Esophagus squamous epithelium (tissue), 5 donors: ENCODE data around the gene RBPJL. TPM values are rescaled to one million over a fixed set of nuclear protein-coding genes. Genes with fewer than 3 reads are reported as not detected.

Experiments used
- DNase-seq: peaks from one replicate; lab custom pipeline; 2025; lab: John Stamatoyannopoulos, UW
- H3K27ac ChIP-seq, 4 donors: fragments of 200-600 bp; sonication (generic); one replicate each; pipeline ENCODE4 v1.5.1; 2016 to 2019; ENCODE audit warnings: mild to moderate bottlenecking in 1 of 4
- H3K27me3 ChIP-seq, 4 donors: fragments of 200-600 bp; sonication (generic); 1 replicate in 3 of 4; 2 replicates in 1 of 4; pipeline versions ENCODE4 v1.5.1 to v1.6.0; 2017 to 2021; ENCODE audit warnings: antibody characterized with exemption in 1 of 4
- H3K36me3 ChIP-seq, 3 donors: fragments of 200-600 bp; sonication (generic); one replicate each; pipeline ENCODE4 v1.5.1; 2016 to 2019
- H3K4me1 ChIP-seq, 3 donors: fragments of 200-600 bp; sonication (generic); one replicate each; pipeline ENCODE4 v1.5.1; 2017 to 2019
- H3K4me3 ChIP-seq, 4 donors: fragments of 200-600 bp; sonication (generic); 1 replicate in 3 of 4; 2 replicates in 1 of 4; pipeline ENCODE4 v1.5.1; 2016 to 2019; ENCODE audit warnings: mild to moderate bottlenecking in 2 of 4, moderate library complexity in 1 of 4
- H3K9me3 ChIP-seq, 3 donors: fragments of 200-600 bp; sonication (generic); one replicate each; pipeline ENCODE4 v1.5.1; 2016 to 2019
- CTCF ChIP-seq, 6 experiments: fragments of 450-650 bp in 4 of 6; fragments of 200-600 bp in 2 of 6; sonication (generic) in 2 of 6; IDR thresholded peaks; one replicate each; pipeline ENCODE4 v1.5.1; 2016 to 2019; ENCODE audit warnings: antibody characterized with exemption in 6 of 6, mild to moderate bottlenecking in 4 of 6, moderate library complexity in 4 of 6
- POLR2A ChIP-seq, 4 donors: fragments of 450-650 bp; IDR thresholded peaks; one replicate each; pipeline ENCODE4 v1.6.1; 2017; ENCODE audit warnings: antibody characterized with exemption in 4 of 4, mild to moderate bottlenecking in 4 of 4, moderate library complexity in 3 of 4
- WGBS, 2 donors: methylation state at CpG; one replicate each; pipeline ENCODE4 v1.1.5; 2018; 5-methylcytosine and 5-hydroxymethylcytosine counted together
- intact Hi-C: fragments of 100-400 bp; cut with DNase I; formaldehyde crosslinking; loops from one replicate; pipeline ENCODE4 v1.15.0; 2022
- total RNA-seq, 4 donors: library from RNA; depleted of rRNA; stranded (reverse); fragments of >200 nt; gene quantifications; one replicate each; pipeline ENCODE4 v1.1.0, GENCODE V29; 2016
- donor health status: DM: yes; HTN: yes; CAD: no.

The RBPJL gene
- total RNA-seq, 4 donors from 2014 or later, result not detected

GRCh38 chr20:45305262-45305661, 1.4 kb upstream of the RBPJL start:
- DNase-seq, result no peak
- TF ChIP-seq POLR2A (IDR thresholded peaks at IDR 0.05) (no peak), CTCF (IDR thresholded peaks at IDR 0.05) (no peak)

DNA sequence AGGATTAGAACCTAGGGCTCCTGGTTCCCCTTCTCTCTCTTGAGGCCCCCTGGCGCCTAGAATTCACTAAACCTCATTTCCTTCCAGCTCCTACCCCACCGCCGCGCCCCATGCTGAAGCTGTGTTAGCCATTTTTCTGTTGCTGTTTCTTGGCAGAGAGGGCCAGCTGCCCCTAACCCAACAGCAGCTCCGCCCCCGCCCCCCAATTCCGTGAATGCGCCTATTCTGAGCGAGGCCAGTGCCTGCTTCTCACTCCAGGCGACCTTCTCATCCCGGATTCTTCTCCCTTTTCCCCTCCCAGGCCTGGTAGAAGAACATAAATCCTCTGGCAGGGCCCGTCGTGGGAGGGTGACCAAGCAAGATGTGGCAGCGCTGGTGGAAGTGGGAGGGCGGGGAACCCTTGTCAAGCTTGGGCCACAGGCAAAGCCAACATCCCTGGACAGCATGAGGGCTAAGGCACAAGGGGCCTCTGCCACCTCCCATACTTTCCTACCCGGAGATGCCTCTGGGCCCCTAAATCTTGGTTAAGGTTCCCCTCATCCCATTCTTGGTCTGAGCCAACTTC, 518 bp downstream of the RBPJL start:
- H3K4me1 ChIP-seq, result peaks cover 0 to 35% (median 6%) of the 10 kb centered on the region in 3 donors
- WGBS, 2 donors, result 55 to 60% methylated on average over 9 to 11 of the region's 16 CpGs
- intact Hi-C loops, result no loop called here
- DNase-seq, result no peak
- no peaks in the 10 kb centered on the region for H3K9me3 ChIP-seq
- peaks cover 0 to 91% (median 0%) of the 10 kb centered on the region in 4 donors for H3K27me3 ChIP-seq
- TF ChIP-seq POLR2A (IDR thresholded peaks at IDR 0.05), result no peak
- no peak for TF ChIP-seq CTCF (IDR thresholded peaks at IDR 0.05)
- no peak overlapping the region for H3K27ac ChIP-seq
- H3K36me3 ChIP-seq, result no peaks in the 10 kb centered on the region
- H3K4me3 ChIP-seq, result no peak overlapping the region

More at GRCh38 chr20:45305262-45305661, 1.4 kb upstream of the RBPJL start:
- Histone ChIP-seq H3K4me3 (no peak overlapping the region), H3K4me1 (peaks cover 0 to 28% (median 6%) of the 10 kb centered on the region in 3 donors), H3K9me3 (no peaks in the 10 kb centered on the region), H3K27me3 (peaks cover 0 to 80% (median 0%) of the 10 kb centered on the region in 4 donors), H3K36me3 (no peaks in the 10 kb centered on the region), H3K27ac (no peak overlapping the region)
- intact Hi-C loops, result no loop called here
- WGBS, 2 donors, result 76 to 90% methylated on average over 2 to 4 of the region's 4 CpGs

GRCh38 chr20:45308117-45308778, 1.6 kb downstream of the RBPJL start, which contains the start of gene MATN4:
Gene MATN4 (minus strand): TSS chr20:45308299. CDS start chr20:45305582, 2,717 bp downstream.
- H3K4me1 ChIP-seq, result peaks cover 0 to 35% (median 6%) of the 10 kb centered on the region in 3 donors
- TF ChIP-seq POLR2A (IDR thresholded peaks at IDR 0.05) (no peak), CTCF (IDR thresholded peaks at IDR 0.05) (peak in 5 of 6 experiments; percentile 13 to 44 (median 33))
- intact Hi-C loops, result no loop called here
- WGBS, 2 donors, result 54% methylated on average over 3 of the region's 20 CpGs; no CpG with 5 or more reads in 1 of the 2 donors
- H3K27me3 ChIP-seq, result peaks cover 0 to 92% (median 0%) of the 10 kb centered on the region in 4 donors
- no peaks in the 10 kb centered on the region for H3K36me3 ChIP-seq
- H3K27ac ChIP-seq, result no peak within 1 kb of the TSS
- no peak for DNase-seq
- H3K9me3 ChIP-seq, result no peaks in the 10 kb centered on the region
- peak within 1 kb of the TSS in 1 of 4 donors; percentile 28 for H3K4me3 ChIP-seq

DNA sequence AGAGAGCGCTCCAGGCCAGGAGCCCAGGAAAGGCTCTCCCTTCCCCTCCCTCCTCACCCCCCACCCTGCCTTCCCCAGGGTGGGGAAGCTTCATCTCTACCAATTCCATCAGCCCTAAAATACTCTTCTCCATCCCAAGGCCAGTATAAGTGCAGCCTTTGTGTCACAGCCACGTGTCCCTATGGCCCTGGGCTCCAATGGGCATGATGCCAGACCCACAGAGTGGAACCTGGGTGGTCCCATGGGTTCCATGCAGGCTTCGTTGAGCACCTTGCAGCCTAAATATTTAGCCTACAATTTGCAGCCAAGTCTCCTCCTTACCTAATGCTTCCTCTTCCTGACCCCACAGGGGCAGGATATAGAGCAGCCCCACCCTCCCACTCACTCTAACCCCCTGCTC, 2.4 kb downstream of the RBPJL start:
- WGBS, 2 donors, result 40 to 76% methylated on average over 2 to 3 of the region's 3 CpGs
- TF ChIP-seq CTCF (IDR thresholded peaks at IDR 0.05), result no peak
- TF ChIP-seq POLR2A (IDR thresholded peaks at IDR 0.05), result no peak
- H3K4me3 ChIP-seq, result no peak overlapping the region
- intact Hi-C loops, result no loop called here
- H3K4me1 ChIP-seq, result peaks cover 0 to 35% (median 6%) of the 10 kb centered on the region in 3 donors
- H3K36me3 ChIP-seq, result no peaks in the 10 kb centered on the region
- H3K9me3 ChIP-seq, result no peaks in the 10 kb centered on the region
- H3K27me3 ChIP-seq, result peaks cover 0 to 92% (median 0%) of the 10 kb centered on the region in 4 donors
- DNase-seq, result no peak
- H3K27ac ChIP-seq, result no peak overlapping the region

- no peaks in the 10 kb centered on the region for H3K36me3 ChIP-seq
- intact Hi-C loops, result no loop called here
- no peak overlapping the region for H3K4me3 ChIP-seq
- peaks cover 0 to 35% (median 6%) of the 10 kb centered on the region in 3 donors for H3K4me1 ChIP-seq
- peaks cover 2 to 92% (median 6%) of the 10 kb centered on the region in 4 donors for H3K27me3 ChIP-seq
- no peak for DNase-seq
- H3K9me3 ChIP-seq, result no peaks in the 10 kb centered on the region
- TF ChIP-seq CTCF (IDR thresholded peaks at IDR 0.05) (peak; percentile 61 to 86 (median 70)), POLR2A (IDR thresholded peaks at IDR 0.05) (no peak)
- 11 to 36% methylated on average over 2 to 5 of the region's 45 CpGs for WGBS, 2 donors
- H3K27ac ChIP-seq, result no peak overlapping the region
These were observed 5.1 kb downstream of the RBPJL start for GRCh38 chr20:45311589-45312211.
